HL-60 (cell line): ENCODE measurements around the gene ZNF219.

ENCODE experiments used
- DNase-seq, 2 experiments: peaks; one replicate each; pipeline ENCODE4 v3.0.0-alpha.2; 2010 to 2020; ENCODE audit warnings: low read depth in 1 of 2, low spot score in 1 of 2
- H3K27ac ChIP-seq: fragments of 250-450 bp; sonication (Bioruptor Pico); replicated peaks from 2 replicates; pipeline ENCODE4 v1.5.1; 2020; ENCODE audit warnings: mild to moderate bottlenecking, moderate library complexity
- H3K27me3 ChIP-seq: fragments of 250-450 bp; sonication (Bioruptor Pico); 2 replicates; pipeline ENCODE4 v1.5.1; 2021; ENCODE audit warnings: mild to moderate bottlenecking, moderate library complexity; ENCODE audit not compliant: insufficient read depth, poor library complexity, severe bottlenecking
- H3K4me3 ChIP-seq: replicated peaks from 2 replicates; pipeline ENCODE4 v1.5.1; 2011; ENCODE audit warnings: mild to moderate bottlenecking, control low read depth, low read length; ENCODE audit not compliant: insufficient read depth
- CTCF ChIP-seq: IDR thresholded peaks from one replicate; pipeline ENCODE4 v1.5.1; 2011; ENCODE audit warnings: low read length, control low read depth, inconsistent platforms; ENCODE audit not compliant: insufficient read depth
- GABPA ChIP-seq: IDR thresholded peaks from 2 replicates; pipeline ENCODE4 v1.6.1; 2012; ENCODE audit warnings: low read depth
- POLR2AphosphoS5 ChIP-seq: IDR thresholded peaks from 2 replicates; pipeline ENCODE4 v1.6.1; 2012; ENCODE audit warnings: low read depth
- REST ChIP-seq: IDR thresholded peaks from 2 replicates; pipeline ENCODE4 v1.6.1; 2012; ENCODE audit warnings: low read depth; ENCODE audit not compliant: insufficient replicate concordance
- SPI1 ChIP-seq: IDR thresholded peaks from 2 replicates; pipeline ENCODE4 v1.6.1; 2012; ENCODE audit warnings: low read depth, mild to moderate bottlenecking, borderline replicate concordance

The ZNF219 gene

GRCh38 chr14:21108791-21109190 lies 10.3 kb upstream of the ZNF219 start:
- Histone ChIP-seq H3K4me3 (no peak overlapping the region), H3K27ac (no peak overlapping the region), H3K27me3 (no peaks in the 10 kb centered on the region)
- DNase-seq: no peak
- TF ChIP-seq GABPA: no peak
- TF ChIP-seq REST: no peak
- TF ChIP-seq SPI1: no peak
- TF ChIP-seq CTCF: no peak
- TF ChIP-seq POLR2AphosphoS5: no peak

- Histone ChIP-seq H3K27ac (peak overlapping the region; percentile 40), H3K27me3 (no peaks in the 10 kb centered on the region), H3K4me3 (no peak overlapping the region)
- TF ChIP-seq REST (no peak), GABPA (no peak), CTCF (no peak), POLR2AphosphoS5 (no peak), SPI1 (no peak)
- no peak for DNase-seq
These were observed 8.9 kb upstream of the ZNF219 start for GRCh38 chr14:21107283-21107800.

GRCh38 chr14:21106498-21107282 lies 8.2 kb upstream of the ZNF219 start:
- Histone ChIP-seq H3K27ac (peak overlapping the region; percentile 40), H3K27me3 (no peaks in the 10 kb centered on the region), H3K4me3 (peak overlapping the region; percentile 17; the same call in 1 of the 2 replicates)
- peak; percentile 90 for TF ChIP-seq CTCF
- TF ChIP-seq POLR2AphosphoS5: no peak
- no peak for TF ChIP-seq SPI1
- peak; percentile 63 to 87 for DNase-seq

GRCh38 chr14:21106176-21106497 lies 7.7 kb upstream of the ZNF219 start:
- DNase-seq: peak in 1 of 2 experiments; percentile 55
- Histone ChIP-seq H3K27me3 (no peaks in the 10 kb centered on the region), H3K4me3 (peak overlapping the region; percentile 17; the same call in 1 of the 2 replicates), H3K27ac (peak overlapping the region; percentile 40)
- TF ChIP-seq CTCF: no peak
- no peak for TF ChIP-seq POLR2AphosphoS5
- no peak for TF ChIP-seq GABPA
- no peak for TF ChIP-seq REST
- no peak for TF ChIP-seq SPI1
